ENCODE measurements around the gene SHISA7. TPM values are rescaled to one million over a fixed set of nuclear protein-coding genes. Genes with fewer than 3 reads are reported as not detected.

SHISA7 gene
- total RNA-seq (under 1 TPM in 3 of 4 donors, not detected in 1; 0.28 to 0.41 (median 0.36) TPM), polyA plus RNA-seq (under 1 TPM in 1 of 3 donors, not detected in 2; 0.04 TPM)

DNA sequence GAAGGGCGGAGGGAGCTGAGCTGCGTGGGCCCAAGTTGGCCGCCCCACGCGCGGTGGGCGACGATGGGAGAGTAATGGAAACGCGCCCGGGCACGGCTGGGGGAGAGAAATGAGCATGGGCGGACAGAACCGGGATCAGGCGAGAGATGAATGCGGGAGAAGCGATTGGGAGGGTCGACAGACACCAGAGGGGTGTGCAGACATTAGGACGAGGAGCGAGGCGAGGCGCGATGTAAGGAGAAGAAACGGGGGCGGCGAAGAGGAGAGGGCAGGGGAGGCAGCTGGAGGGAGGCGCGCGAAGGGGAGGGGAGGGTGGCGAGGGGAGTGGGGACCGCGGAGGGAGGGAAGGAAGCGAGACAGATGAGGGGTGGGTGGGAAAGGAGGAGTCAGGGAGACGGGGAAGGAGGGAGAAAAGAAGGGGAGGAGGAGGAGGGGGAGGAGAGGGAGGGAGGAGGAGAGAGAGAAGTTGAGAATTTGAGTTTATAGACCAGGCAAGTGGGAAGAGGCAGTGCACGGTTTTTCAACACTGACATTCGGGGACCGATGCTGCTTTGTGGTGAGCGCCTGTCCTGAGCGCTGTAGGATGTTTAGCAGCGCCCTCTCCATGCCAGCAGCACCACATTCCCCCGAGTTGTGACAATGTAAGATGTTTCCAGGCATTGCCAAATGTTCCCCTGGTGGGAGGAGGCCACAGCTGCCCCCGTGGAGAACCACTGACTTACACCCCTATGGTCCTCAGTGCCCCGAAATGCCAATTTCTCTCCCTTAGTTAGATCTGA, at the start of gene SHISA7:
Gene SHISA7 (minus strand): TSS at position 256 of the 779 bp plus-strand sequence. CDS start 437 bp downstream, outside the sequence.
- no peaks in the 10 kb centered on the region for H3K36me3 ChIP-seq
- H3K27me3 ChIP-seq, result peaks cover 59 to 82% (median 65%) of the 10 kb centered on the region in 3 donors
- no peak within 1 kb of the TSS for H3K4me3 ChIP-seq
- TF ChIP-seq, protein P1, sequence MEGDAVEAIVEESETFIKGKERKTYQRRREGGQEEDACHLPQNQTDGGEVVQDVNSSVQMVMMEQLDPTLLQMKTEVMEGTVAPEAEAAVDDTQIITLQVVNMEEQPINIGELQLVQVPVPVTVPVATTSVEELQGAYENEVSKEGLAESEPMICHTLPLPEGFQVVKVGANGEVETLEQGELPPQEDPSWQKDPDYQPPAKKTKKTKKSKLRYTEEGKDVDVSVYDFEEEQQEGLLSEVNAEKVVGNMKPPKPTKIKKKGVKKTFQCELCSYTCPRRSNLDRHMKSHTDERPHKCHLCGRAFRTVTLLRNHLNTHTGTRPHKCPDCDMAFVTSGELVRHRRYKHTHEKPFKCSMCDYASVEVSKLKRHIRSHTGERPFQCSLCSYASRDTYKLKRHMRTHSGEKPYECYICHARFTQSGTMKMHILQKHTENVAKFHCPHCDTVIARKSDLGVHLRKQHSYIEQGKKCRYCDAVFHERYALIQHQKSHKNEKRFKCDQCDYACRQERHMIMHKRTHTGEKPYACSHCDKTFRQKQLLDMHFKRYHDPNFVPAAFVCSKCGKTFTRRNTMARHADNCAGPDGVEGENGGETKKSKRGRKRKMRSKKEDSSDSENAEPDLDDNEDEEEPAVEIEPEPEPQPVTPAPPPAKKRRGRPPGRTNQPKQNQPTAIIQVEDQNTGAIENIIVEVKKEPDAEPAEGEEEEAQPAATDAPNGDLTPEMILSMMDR (IDR thresholded peaks at IDR 0.05), result no peak
- TF ChIP-seq POLR2AphosphoS5 (IDR thresholded peaks at IDR 0.05) (no peak), EP300 (IDR thresholded peaks at IDR 0.05) (no peak), POLR2A (IDR thresholded peaks at IDR 0.05) (no peak)
- intact Hi-C loops (cut with DNase I), result no loop called here
- WGBS, 2 donors, result 2 to 9% methylated on average over 43 of the region's 43 CpGs
- H3K27ac ChIP-seq, result no peak within 1 kb of the TSS
- no peaks in the 10 kb centered on the region for H3K9me3 ChIP-seq
- peaks cover 0 to 25% (median 21%) of the 10 kb centered on the region in 4 donors for H3K4me1 ChIP-seq
- DNase-seq, result no peak

DNA sequence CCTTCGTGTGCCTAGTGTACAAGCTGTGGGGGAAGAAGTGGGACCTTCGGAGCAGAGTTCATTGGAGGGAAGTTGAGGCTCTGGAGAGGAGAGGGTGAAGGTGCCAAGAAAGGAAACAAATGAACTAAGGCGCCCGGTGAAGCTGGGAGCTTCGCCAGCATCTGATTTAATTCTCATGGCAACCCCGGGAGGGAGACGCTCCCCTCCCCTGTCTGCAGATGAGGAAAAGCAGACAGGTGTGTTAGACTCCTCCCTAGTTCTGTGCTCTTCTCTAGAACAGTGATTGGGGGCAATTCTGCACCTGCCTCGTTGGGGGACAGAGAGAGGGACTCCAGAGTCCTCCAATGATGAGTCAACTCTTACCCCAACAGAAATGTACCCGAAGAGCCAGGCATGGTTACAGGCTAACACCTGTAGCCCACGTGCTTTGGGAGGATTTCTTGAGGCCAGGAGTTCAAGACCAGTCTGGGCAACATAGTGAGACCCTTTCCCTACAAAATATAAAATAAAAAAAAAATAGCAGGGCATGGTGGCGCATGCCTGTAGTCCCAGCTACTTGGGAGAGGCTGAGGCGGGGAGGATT, 49.4 kb upstream of the SHISA7 start:
- peak overlapping the region; percentile 68 to 99 (median 94) for H3K27ac ChIP-seq
- H3K4me3 ChIP-seq, result no peak overlapping the region
- intact Hi-C loops (cut with DNase I), result loop anchor here (10.0 kb wide), 1 partner anchor 208 kb away; the partner anchor contains the start of genes BRSK1 and HSPBP1
- TF ChIP-seq POLR2A (IDR thresholded peaks at IDR 0.05) (no peak), POLR2AphosphoS5 (IDR thresholded peaks at IDR 0.05) (peak in 2 of 4 donors; percentile 13 to 46), EP300 (IDR thresholded peaks at IDR 0.05) (no peak)
- TF ChIP-seq, protein P1 (IDR thresholded peaks at IDR 0.05), result no peak
- peaks cover 0 to 10% (median 2%) of the 10 kb centered on the region in 4 donors for H3K36me3 ChIP-seq
- WGBS, 2 donors, result 23 to 52% methylated on average over 12 of the region's 12 CpGs
- H3K27me3 ChIP-seq, result no peaks in the 10 kb centered on the region
- H3K4me1 ChIP-seq, result peaks cover 0 to 66% (median 66%) of the 10 kb centered on the region in 4 donors
- DNase-seq, result no peak
- no peaks in the 10 kb centered on the region for H3K9me3 ChIP-seq

DNA sequence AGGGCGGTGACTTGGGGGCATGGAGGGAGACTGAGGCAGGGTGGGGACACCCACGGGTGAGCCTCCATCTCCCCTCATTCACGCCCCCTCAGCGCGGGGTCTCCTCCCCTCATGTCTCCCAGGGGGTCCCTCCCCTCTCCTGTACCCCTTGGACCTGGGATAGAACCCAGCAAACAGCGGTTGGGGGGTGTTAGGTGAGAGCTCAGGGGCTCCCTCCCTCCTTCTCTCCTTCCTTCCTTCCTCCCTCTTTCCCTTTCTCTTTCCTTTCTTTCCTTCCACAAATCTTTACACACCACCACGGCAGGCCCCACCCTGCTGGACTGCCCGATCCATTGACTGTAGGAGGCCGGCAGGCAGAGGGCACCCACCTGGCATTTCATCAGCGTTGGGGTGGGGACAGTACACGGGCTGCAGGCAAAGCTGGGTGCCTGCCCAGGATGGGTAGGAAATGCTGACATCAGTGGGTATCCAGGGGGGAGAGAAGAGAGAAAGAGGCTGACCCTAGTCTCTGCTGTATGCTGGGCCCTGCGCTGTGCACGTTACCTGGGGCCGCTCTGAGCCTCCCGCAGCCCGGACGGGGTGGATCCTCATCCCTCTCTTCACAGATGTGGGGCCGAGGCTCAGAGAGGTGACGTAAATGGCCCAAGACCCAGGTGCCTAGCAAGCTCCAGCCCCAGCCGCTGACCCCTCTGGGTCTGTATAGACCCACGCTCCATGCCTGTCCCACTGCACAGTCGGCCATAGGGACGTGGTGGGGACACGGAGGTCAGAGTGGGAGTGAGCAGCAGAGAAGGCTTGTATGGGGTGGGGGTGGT, 48.7 kb upstream of the SHISA7 start:
- Histone ChIP-seq H3K9me3 (no peaks in the 10 kb centered on the region), H3K4me1 (peaks cover 0 to 73% (median 73%) of the 10 kb centered on the region in 4 donors), H3K27me3 (no peaks in the 10 kb centered on the region), H3K27ac (peak overlapping the region; percentile 68 to 99 (median 94)), H3K4me3 (no peak overlapping the region), H3K36me3 (peaks cover 0 to 9% (median 0%) of the 10 kb centered on the region in 4 donors)
- DNase-seq, result peak; percentile 80
- WGBS, 2 donors, result 50 to 73% methylated on average over 24 of the region's 24 CpGs
- intact Hi-C loops (cut with DNase I), result loop anchor here (10.0 kb wide), 1 partner anchor 207 kb away; the partner anchor contains the start of genes BRSK1 and HSPBP1
- TF ChIP-seq, protein P1 (IDR thresholded peaks at IDR 0.05), result no peak
- TF ChIP-seq EP300 (IDR thresholded peaks at IDR 0.05) (no peak), POLR2A (IDR thresholded peaks at IDR 0.05) (no peak), POLR2AphosphoS5 (IDR thresholded peaks at IDR 0.05) (no peak)
